GM18909 (cell line): ENCODE measurements around the gene SMPD3.

Source experiments
- ATAC-seq: cut with Tn5 transposase; IDR thresholded peaks from one replicate; pipeline ENCODE4 v1.9.1; 2021; ENCODE audit warnings: mild to moderate bottlenecking; ENCODE audit not compliant: unreplicated experiment, poor library complexity

SMPD3 gene

DNA sequence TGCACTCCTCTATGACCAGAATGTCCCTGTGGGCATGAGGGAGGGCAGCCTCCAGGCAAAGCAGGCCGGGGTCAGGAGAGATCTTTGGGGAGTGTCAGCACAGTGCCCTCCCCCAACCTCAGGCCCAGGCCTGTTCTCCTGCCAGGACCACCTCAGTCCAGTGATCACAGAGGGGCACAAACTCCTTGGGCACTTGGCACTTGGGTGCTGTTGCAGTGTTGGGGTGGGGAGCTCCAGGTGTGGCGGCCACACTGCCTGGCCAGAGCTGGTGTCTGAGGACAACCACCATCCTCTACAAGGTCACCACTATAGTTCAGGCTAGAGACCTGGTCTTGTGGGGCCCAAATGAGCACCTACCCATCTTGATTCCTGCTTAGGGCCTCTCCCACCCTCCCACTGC, 37.2 kb downstream of the SMPD3 start:
- no peak for ATAC-seq

- no peak for ATAC-seq
These were observed 39.3 kb downstream of the SMPD3 start for GRCh38 chr16:68408967-68409366.

DNA sequence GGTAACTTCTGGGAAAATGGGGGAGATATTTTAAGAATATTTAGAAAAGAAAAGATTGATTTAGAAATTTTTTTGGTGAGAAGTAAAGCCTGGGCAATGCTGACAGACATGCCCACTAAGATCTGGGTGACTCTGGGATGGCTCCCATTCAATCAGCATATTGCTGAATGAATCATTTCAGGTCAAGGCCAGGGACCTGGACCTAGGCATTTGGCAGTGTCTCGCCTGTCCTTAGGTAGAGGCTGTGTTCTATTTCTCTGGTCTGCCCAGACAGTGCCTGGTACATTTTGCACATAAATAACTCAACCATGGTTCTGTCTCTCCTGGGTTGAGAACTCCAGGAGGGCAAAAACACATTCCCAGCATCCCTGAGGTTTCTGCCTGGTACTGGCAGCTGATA, 39.9 kb downstream of the SMPD3 start:
- ATAC-seq, result no peak

GRCh38 chr16:68406458-68407152, 41.7 kb downstream of the SMPD3 start:
- no peak for ATAC-seq

- no peak for ATAC-seq
These were observed 43.5 kb downstream of the SMPD3 start for GRCh38 chr16:68404736-68405345.

DNA sequence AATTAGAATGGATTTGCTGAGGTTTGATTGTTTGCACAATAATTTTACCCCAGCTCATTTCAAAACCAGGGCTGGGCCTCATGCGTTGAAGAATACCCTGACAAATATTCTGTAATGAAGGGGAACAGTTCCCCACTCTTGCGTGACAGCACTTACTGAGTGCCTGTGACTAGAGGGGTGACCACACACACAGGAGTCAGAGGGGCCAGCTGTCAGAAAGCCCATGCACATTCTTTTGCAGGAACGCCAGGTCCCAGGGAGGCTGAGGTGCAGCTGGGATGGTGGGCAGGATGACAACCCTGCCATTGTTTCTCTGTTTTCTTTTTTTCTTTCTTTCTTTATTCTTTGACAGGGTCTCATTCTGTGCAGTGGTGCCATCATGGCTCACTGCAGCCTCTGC, 44.6 kb downstream of the SMPD3 start:
- no peak for ATAC-seq

DNA sequence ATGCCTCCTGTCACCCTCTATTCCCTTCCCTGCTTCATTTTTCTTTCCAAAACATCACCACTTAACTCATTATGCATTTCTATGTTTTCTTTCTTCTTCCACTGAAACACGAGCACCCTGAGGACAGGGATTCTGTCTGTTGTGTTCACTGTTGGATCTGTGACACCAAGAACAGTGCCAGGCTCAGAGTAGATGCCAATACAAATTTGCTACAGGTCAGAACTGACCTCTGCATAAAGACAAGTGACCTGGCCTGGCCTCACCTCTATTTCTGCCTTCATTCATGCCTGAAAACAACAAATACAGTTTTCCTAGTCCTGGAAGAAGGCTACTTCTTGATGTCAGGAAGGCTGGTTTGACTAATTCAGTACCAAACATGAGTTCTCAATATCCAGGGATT, 45.1 kb downstream of the SMPD3 start:
- no peak for ATAC-seq

DNA sequence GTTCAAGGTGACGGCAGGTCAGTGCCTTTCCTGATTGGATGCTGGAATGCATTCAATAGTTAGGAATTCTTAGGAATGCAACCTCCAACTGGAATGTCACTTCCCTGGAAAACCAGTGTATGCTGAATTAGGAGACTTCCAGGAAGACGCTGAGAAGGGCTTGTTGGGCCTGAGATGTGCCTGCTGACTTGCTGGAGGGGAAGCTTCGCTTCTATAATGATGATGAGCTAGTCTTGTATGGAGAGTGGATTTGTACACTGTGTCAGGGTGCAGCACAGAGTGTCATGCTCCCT, 45.6 kb downstream of the SMPD3 start:
- ATAC-seq, result no peak

- no peak for ATAC-seq
These were observed 46.2 kb downstream of the SMPD3 start for GRCh38 chr16:68401871-68402747.

GRCh38 chr16:68400924-68401460, 47.3 kb downstream of the SMPD3 start:
- ATAC-seq, result no peak

DNA sequence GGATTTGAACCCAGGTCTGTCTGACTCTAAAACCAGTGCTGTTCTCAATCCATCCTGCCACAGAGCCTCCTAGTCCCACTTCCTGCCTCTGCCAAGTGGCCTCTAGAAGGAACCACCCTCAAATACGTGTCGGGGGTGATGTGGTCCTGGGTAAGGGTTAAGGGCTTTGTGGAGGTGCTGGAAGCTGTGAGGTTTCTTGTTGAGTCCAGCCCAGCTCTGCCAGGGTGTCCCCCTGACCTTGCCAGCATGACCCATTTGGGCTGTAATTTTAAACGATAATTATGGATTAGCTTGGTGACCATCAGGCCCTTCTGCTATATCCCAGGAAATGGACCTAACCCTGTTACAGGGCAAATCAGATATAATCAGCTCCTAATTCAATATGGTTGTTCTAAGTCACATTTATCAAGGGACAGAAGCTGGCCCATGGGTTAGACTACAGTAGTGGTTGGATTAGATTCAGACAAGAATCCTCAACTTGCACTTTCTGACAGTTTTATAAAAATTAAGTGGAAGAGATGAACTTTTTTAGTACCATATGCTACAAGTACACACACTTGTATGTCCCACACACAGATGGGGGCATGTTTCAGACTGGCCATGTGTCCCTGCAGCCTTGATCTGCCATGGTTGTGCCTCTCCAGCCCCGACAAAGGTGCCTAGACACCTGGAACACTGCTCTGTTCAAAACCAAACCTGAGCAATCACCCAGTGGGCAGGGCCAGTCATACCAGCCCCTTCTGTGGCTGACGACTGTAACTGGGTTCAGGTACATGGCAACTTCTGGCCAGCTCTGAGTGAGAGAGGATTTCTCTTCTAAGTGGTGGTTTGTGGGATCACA, 48.0 kb downstream of the SMPD3 start:
- no peak for ATAC-seq

DNA sequence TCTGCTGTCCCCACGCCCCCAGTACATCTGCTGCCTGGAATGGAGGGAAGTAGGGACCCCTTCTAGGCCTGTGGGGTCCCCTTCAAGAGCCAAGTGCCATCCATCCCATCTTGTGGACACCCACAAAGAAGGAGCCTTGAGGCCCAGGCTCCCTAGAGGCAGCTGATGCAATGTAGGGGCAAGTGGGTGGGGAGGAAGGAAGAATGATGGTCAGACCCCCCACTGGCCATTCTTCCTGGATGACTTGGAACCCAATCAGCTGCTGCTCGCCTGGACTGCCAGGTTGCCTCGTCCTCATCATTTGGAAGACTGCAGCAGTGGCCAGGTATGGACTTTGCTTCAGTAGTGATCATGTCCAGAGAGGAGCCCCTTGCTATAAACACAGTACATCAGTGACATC, 48.9 kb downstream of the SMPD3 start:
- no peak for ATAC-seq

DNA sequence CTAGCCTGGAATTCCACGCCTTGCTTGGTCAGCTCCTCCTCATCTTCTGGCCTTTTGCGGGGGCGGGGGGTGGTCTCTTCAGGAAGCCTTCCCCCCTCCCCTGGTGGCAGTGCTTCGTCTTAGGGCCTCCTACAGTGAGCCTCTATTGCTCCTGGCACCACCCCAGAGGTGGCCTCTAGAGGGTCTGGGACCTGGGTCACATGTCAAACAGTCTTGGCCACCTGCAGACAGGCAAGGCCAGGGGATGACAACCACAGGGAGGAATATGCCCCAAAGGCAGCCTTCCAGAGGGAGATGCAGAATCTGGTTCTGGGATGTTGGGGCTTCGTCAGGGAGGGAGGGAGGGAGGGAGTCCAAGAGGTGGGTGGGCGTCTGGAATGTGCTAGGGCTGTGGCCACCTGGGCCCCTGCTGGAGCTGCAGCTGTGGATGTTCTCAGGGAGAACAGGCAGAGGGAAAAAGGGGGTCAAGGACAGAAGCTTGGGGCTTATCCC, 50.6 kb downstream of the SMPD3 start:
- no peak for ATAC-seq

DNA sequence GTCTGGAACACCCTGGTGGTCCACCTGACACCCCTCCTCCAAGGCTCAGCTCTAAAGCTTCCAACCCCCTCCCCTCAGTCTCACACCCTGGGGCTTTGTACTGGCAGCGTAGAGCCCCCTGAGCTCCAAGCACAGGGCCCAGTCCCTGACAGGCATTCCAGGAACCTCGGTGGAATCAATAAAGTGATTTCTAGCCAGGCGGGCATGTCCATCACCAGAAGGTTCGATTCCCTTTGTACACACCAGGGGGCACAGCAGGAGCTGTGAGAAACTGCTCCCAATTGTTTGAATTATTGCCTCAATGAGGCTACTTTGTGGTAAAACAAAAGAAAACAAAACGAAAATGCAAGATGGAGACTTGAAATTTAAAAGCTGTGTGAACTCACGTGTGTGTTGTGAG, 51.8 kb downstream of the SMPD3 start:
- ATAC-seq, result no peak

GRCh38 chr16:68395815-68396214, 52.5 kb downstream of the SMPD3 start:
- no peak for ATAC-seq

- ATAC-seq, result no peak
These were observed 53.0 kb downstream of the SMPD3 start for GRCh38 chr16:68395167-68395786.

DNA sequence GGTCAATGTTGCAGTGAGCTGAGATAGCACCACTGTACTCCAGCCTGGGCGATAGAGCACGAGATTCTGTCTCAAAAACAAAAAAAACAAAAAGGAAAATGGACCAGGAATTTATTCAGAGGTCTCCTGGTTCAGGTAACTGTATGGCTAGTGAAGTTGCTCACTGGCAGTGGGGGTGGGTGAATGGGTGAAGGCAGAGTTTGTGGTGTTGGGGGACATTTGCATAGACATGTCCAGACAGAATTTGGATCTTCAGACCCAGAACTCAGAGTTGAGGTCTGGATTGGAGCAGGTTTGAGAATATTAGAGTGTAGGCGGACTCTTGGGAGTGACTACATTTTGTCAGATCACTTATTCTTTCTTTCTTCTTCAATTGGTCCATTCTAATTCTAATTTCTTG, 55.0 kb downstream of the SMPD3 start:
- ATAC-seq, result no peak

DNA sequence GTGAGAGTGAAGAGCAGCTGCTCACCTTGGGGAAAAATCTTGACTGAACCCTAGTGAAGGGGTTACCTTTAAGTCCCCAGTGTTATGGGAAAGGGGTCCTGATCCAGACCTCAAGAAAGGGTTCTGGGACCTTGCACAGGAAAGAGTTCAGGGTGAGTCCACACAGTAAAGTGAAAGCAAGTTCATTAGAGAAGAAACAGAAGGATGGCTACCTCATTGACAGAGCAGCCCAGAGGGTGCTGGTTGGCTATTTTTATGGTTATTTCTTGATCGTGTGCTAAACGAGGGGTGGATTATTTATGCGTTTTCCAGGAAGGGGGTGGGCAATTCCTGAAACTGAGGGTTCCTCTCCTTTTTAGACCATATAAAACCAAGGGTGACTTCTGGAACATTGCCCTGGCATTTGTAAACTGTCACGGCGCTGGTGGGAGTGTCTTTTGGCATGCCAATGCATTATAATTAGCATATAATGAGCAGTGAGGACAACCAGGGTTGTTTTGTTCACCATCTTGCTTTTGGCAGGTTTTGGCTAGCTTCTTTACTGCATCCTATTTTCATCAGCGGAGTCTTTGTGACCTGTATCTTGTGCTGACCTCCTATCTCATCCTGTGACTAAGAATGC, 58.4 kb downstream of the SMPD3 start:
- ATAC-seq, result no peak

DNA sequence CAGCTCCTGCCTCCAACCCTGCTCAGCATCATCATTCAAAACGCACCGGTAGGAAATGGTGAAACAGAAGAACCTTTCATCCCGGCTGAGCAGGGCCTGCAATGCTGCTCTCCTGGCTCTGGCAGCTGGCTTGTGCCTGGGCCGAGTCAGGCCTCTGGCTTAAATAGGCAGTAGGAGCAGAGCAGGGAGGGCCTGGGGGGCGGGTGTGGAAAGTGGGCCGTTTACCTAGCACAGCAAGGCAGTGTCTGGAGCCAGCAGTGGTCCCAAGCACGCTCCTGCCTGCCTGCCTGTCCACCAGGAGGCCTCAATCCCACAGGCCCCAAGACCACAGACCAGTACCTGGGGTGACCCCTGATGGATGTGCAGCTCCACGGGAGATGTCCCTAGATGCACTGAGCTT, 59.3 kb downstream of the SMPD3 start:
- no peak for ATAC-seq
